Prostate gland (tissue), 2 donors: ENCODE results near the gene DCHS2.

Experiments used
- POLR2A ChIP-seq: fragments of 450-650 bp; IDR thresholded peaks from one replicate; pipeline ENCODE4 v1.6.1; 2016; ENCODE audit warnings: antibody characterized with exemption, mild to moderate bottlenecking
- POLR2AphosphoS5 ChIP-seq: sonication (generic); formaldehyde crosslinking; IDR thresholded peaks from one replicate; pipeline ENCODE4 v1.6.1; 2017; ENCODE audit warnings: antibody characterized with exemption
- TF ChIP-seq, protein P1 (sequence below), 4 experiments: fragments of 200-600 bp in 2 of 4; fragments of 450-650 bp in 2 of 4; sonication (generic) in 2 of 4; IDR thresholded peaks; 1 replicate in 3 of 4; 2 replicates in 1 of 4; pipeline ENCODE4 v1.5.1; 2016 to 2019; ENCODE audit warnings: antibody characterized with exemption in 4 of 4, mild to moderate bottlenecking in 2 of 4, moderate library complexity in 2 of 4

DNA sequence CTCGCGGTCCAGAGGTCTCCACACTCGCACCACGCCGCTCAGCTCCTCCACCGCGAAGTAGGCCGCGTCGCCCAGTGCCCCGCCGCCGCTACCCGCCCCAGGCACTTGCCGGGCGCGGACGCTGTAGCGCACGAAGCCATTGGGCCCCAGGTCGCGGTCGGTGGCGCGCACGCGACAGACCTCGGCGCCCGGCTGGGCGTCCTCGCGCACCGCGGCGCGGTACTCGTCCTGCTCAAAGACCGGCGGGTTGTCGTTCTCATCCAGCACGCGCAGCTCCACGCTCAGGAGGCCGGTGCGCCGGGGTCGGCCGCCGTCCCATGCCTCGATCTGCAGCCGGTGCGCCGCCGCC lies 1.4 kb downstream of the DCHS2 start:
- TF ChIP-seq, protein P1, sequence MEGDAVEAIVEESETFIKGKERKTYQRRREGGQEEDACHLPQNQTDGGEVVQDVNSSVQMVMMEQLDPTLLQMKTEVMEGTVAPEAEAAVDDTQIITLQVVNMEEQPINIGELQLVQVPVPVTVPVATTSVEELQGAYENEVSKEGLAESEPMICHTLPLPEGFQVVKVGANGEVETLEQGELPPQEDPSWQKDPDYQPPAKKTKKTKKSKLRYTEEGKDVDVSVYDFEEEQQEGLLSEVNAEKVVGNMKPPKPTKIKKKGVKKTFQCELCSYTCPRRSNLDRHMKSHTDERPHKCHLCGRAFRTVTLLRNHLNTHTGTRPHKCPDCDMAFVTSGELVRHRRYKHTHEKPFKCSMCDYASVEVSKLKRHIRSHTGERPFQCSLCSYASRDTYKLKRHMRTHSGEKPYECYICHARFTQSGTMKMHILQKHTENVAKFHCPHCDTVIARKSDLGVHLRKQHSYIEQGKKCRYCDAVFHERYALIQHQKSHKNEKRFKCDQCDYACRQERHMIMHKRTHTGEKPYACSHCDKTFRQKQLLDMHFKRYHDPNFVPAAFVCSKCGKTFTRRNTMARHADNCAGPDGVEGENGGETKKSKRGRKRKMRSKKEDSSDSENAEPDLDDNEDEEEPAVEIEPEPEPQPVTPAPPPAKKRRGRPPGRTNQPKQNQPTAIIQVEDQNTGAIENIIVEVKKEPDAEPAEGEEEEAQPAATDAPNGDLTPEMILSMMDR (IDR thresholded peaks at IDR 0.05): no peak
- TF ChIP-seq POLR2A: no peak
- no peak for TF ChIP-seq POLR2AphosphoS5
